HEK293 (cell line): ENCODE measurements around the gene ZNF112.

Experiments
- EGR2 ChIP-seq: fragments of 450-650 bp; formaldehyde crosslinking; IDR thresholded peaks from 2 replicates; pipeline ENCODE4 v1.5.1; 2016; ENCODE audit warnings: low read depth, missing biosample characterization, missing genetic modification characterization
- GFI1B ChIP-seq: fragments of 450-650 bp; formaldehyde crosslinking; IDR thresholded peaks from 2 replicates; pipeline ENCODE4 v1.5.1; 2016; ENCODE audit warnings: missing biosample characterization, missing genetic modification characterization
- KLF8 ChIP-seq: fragments of 450-650 bp; formaldehyde crosslinking; IDR thresholded peaks from 2 replicates; pipeline ENCODE4 v1.5.1; 2016; ENCODE audit warnings: missing biosample characterization, missing genetic modification characterization
- PRDM10 ChIP-seq: fragments of 450-650 bp; formaldehyde crosslinking; IDR thresholded peaks from 2 replicates; pipeline ENCODE4 v1.5.1; 2016; ENCODE audit warnings: missing biosample characterization, missing genetic modification characterization
- SALL2 ChIP-seq: fragments of 450-650 bp; formaldehyde crosslinking; IDR thresholded peaks from 2 replicates; pipeline ENCODE4 v1.5.0; 2017; ENCODE audit warnings: missing biosample characterization, mild to moderate bottlenecking, missing genetic modification characterization, borderline replicate concordance
- SETDB1 ChIP-seq: IDR thresholded peaks from one replicate; pipeline ENCODE4 v1.6.1; 2017; ENCODE audit warnings: mild to moderate bottlenecking, low read length, moderate library complexity, mixed read lengths; ENCODE audit not compliant: insufficient read length
- TRIM28 ChIP-seq: IDR thresholded peaks from 2 replicates; pipeline ENCODE4 v1.6.1; 2011; ENCODE audit warnings: low read length, control low read depth, borderline replicate concordance
- YY1 ChIP-seq: fragments of 450-650 bp; formaldehyde crosslinking; IDR thresholded peaks from 2 replicates; pipeline ENCODE4 v1.5.1; 2018; ENCODE audit warnings: missing biosample characterization, missing genetic modification characterization
- ZBTB10 ChIP-seq: fragments of 450-650 bp; formaldehyde crosslinking; IDR thresholded peaks from 2 replicates; pipeline ENCODE4 v1.5.1; 2016; ENCODE audit warnings: missing biosample characterization, missing genetic modification characterization
- ZNF302 ChIP-seq: fragments of 450-650 bp; formaldehyde crosslinking; IDR thresholded peaks from 2 replicates; pipeline ENCODE4 v1.5.1; 2016; ENCODE audit warnings: missing biosample characterization, missing genetic modification characterization, low read depth
- ZNF341 ChIP-seq: fragments of 450-650 bp; formaldehyde crosslinking; IDR thresholded peaks from 2 replicates; pipeline ENCODE4; 2016; ENCODE audit warnings: low read depth, missing biosample characterization, missing genetic modification characterization
- ZNF513 ChIP-seq: fragments of 450-650 bp; IDR thresholded peaks from 2 replicates; pipeline ENCODE4 v1.5.1; 2018; ENCODE audit warnings: missing biosample characterization, missing genetic modification characterization
- ZNF580 ChIP-seq: fragments of 450-650 bp; formaldehyde crosslinking; IDR thresholded peaks from 2 replicates; pipeline ENCODE4 v1.5.1; 2016; ENCODE audit warnings: missing biosample characterization, missing genetic modification characterization
- ZNF660 ChIP-seq: fragments of 450-650 bp; IDR thresholded peaks from 2 replicates; pipeline ENCODE4 v1.5.1; 2018; ENCODE audit warnings: missing biosample characterization, mild to moderate bottlenecking, missing genetic modification characterization
- ZNF76 ChIP-seq: fragments of 450-650 bp; formaldehyde crosslinking; IDR thresholded peaks from 2 replicates; pipeline ENCODE4; 2016; ENCODE audit warnings: low read depth, missing biosample characterization, missing genetic modification characterization, borderline replicate concordance
- ZNF830 ChIP-seq: fragments of 450-650 bp; IDR thresholded peaks from 2 replicates; pipeline ENCODE4 v1.5.0; 2018; ENCODE audit warnings: missing biosample characterization, missing genetic modification characterization, low read depth, mild to moderate bottlenecking, moderate library complexity
- ZNF843 ChIP-seq: fragments of 450-650 bp; formaldehyde crosslinking; IDR thresholded peaks from 2 replicates; pipeline ENCODE4 v1.5.1; 2016; ENCODE audit warnings: missing biosample characterization, missing genetic modification characterization
- ZSCAN16 ChIP-seq: fragments of 450-650 bp; formaldehyde crosslinking; IDR thresholded peaks from 2 replicates; pipeline ENCODE4 v1.5.1; 2016; ENCODE audit warnings: missing biosample characterization, missing genetic modification characterization
- TF ChIP-seq, protein P1 (sequence below): fragments of 450-650 bp; formaldehyde crosslinking; IDR thresholded peaks from 2 replicates; pipeline ENCODE4 v1.5.1; 2016; ENCODE audit warnings: missing biosample characterization, missing genetic modification characterization
- TF ChIP-seq, protein P2 (sequence below): fragments of 450-650 bp; formaldehyde crosslinking; IDR thresholded peaks from 2 replicates; pipeline ENCODE4 v1.5.1; 2016; ENCODE audit warnings: missing biosample characterization, missing genetic modification characterization
- TF ChIP-seq, protein P3 (sequence below): fragments of 450-650 bp; formaldehyde crosslinking; conservative IDR thresholded peaks from 2 replicates; pipeline ENCODE4 v1.5.1; 2016; ENCODE audit warnings: low read depth, missing biosample characterization, missing genetic modification characterization

ZNF112 gene

GRCh38 chr19:44401139-44402115 lies 44.9 kb upstream of the ZNF112 start, which contains the start of gene ZNF285 (continued):
- peak; percentile 89 for TF ChIP-seq ZNF76 (tag by site-specific recombination)
- peak; percentile 70 for TF ChIP-seq ZNF513 (tag by site-specific recombination)
- no peak for TF ChIP-seq GFI1B (tag by site-specific recombination)
- peak; percentile 47 for TF ChIP-seq SETDB1
- TF ChIP-seq KLF8 (tag by site-specific recombination) = peak; percentile 41; the same call in 1 of the 2 replicates
- 0 out of 2 replicates have a peak, but pooled peaks have one; percentile 41 for TF ChIP-seq ZNF341 (tag by site-specific recombination)
- no peak for TF ChIP-seq ZNF843
- TF ChIP-seq, protein P1, sequence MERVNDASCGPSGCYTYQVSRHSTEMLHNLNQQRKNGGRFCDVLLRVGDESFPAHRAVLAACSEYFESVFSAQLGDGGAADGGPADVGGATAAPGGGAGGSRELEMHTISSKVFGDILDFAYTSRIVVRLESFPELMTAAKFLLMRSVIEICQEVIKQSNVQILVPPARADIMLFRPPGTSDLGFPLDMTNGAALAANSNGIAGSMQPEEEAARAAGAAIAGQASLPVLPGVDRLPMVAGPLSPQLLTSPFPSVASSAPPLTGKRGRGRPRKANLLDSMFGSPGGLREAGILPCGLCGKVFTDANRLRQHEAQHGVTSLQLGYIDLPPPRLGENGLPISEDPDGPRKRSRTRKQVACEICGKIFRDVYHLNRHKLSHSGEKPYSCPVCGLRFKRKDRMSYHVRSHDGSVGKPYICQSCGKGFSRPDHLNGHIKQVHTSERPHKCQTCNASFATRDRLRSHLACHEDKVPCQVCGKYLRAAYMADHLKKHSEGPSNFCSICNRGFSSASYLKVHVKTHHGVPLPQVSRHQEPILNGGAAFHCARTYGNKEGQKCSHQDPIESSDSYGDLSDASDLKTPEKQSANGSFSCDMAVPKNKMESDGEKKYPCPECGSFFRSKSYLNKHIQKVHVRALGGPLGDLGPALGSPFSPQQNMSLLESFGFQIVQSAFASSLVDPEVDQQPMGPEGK (tag by site-specific recombination) = peak; percentile 76
- peak; percentile 93 for TF ChIP-seq PRDM10
- TF ChIP-seq ZNF830 (tag by site-specific recombination) = no peak
- TF ChIP-seq EGR2 (tag by site-specific recombination) = peak; percentile 91
- TF ChIP-seq YY1 (tag by site-specific recombination) = peak; percentile 70
- TF ChIP-seq ZSCAN16 (tag by site-specific recombination) = no peak
- TF ChIP-seq, protein P2, sequence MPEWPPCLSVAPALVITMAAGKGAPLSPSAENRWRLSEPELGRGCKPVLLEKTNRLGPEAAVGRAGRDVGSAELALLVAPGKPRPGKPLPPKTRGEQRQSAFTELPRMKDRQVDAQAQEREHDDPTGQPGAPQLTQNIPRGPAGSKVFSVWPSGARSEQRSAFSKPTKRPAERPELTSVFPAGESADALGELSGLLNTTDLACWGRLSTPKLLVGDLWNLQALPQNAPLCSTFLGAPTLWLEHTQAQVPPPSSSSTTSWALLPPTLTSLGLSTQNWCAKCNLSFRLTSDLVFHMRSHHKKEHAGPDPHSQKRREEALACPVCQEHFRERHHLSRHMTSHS = no peak
- TF ChIP-seq ZNF580 = peak; percentile 54
- TF ChIP-seq SALL2 = no peak
- TF ChIP-seq, protein P3, sequence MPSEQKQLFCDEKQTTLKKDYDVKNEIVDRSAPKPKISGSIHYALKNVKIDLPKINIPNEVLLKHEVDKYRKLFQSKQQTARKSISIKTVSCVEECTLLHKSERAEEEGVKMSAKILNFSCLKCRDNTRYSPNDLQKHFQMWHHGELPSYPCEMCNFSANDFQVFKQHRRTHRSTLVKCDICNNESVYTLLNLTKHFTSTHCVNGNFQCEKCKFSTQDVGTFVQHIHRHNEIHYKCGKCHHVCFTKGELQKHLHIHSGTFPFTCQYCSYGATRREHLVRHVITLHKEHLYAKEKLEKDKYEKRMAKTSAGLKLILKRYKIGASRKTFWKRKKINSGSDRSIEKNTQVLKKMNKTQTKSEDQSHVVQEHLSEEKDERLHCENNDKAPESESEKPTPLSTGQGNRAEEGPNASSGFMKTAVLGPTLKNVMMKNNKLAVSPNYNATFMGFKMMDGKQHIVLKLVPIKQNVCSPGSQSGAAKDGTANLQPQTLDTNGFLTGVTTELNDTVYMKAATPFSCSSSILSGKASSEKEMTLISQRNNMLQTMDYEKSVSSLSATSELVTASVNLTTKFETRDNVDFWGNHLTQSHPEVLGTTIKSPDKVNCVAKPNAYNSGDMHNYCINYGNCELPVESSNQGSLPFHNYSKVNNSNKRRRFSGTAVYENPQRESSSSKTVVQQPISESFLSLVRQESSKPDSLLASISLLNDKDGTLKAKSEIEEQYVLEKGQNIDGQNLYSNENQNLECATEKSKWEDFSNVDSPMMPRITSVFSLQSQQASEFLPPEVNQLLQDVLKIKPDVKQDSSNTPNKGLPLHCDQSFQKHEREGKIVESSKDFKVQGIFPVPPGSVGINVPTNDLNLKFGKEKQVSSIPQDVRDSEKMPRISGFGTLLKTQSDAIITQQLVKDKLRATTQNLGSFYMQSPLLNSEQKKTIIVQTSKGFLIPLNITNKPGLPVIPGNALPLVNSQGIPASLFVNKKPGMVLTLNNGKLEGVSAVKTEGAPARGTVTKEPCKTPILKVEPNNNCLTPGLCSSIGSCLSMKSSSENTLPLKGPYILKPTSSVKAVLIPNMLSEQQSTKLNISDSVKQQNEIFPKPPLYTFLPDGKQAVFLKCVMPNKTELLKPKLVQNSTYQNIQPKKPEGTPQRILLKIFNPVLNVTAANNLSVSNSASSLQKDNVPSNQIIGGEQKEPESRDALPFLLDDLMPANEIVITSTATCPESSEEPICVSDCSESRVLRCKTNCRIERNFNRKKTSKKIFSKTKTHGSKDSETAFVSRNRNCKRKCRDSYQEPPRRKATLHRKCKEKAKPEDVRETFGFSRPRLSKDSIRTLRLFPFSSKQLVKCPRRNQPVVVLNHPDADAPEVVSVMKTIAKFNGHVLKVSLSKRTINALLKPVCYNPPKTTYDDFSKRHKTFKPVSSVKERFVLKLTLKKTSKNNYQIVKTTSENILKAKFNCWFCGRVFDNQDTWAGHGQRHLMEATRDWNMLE (tag by site-specific recombination) = peak; percentile 93
- no peak; the same call in 1 of the 2 replicates for TF ChIP-seq TRIM28
- 0 out of 2 replicates have a peak, but pooled peaks have one; percentile 44 for TF ChIP-seq ZBTB10
- TF ChIP-seq ZNF660 (tag by site-specific recombination) = 0 out of 2 replicates have a peak, but pooled peaks have one; percentile 44
- no peak for TF ChIP-seq ZNF302 (tag by site-specific recombination)
